Activated CD4-positive, alpha-beta memory T cell treated with anti-CD3 and anti-CD28 coated beads for 36 hours (primary cell): ENCODE data around the gene NRCAM. TPM values are rescaled to one million over a fixed set of nuclear protein-coding genes. Genes with fewer than 3 reads are reported as not detected.

Source experiments
- CTCF ChIA-PET: fragments of 350-600 bp; sonication (Branson Sonifier 250); formaldehyde crosslinking; loops from one replicate; lab custom pipeline; 2021; ENCODE audit warnings: antibody characterized with exemption, inconsistent platforms; lab: Charles Lee
- POLR2A ChIA-PET: fragments of 350-600 bp; sonication (Branson Sonifier 250); formaldehyde crosslinking; loops from one replicate; lab custom pipeline; 2021; ENCODE audit warnings: antibody characterized with exemption; lab: Charles Lee
- DNase-seq: peaks from one replicate; pipeline ENCODE4 v3.0.0-alpha.2; 2020
- H3K27ac Mint-ChIP-seq: one replicate; pipeline ENCODE4 v1.8.0; 2021; ENCODE audit warnings: mixed read lengths
- H3K27me3 Mint-ChIP-seq: one replicate; pipeline ENCODE4 v1.8.0; 2021; ENCODE audit warnings: mixed read lengths
- H3K36me3 Mint-ChIP-seq: one replicate; pipeline ENCODE4 v1.8.0; 2021; ENCODE audit warnings: mixed read lengths
- H3K4me1 Mint-ChIP-seq: one replicate; pipeline ENCODE4 v1.8.0; 2021; ENCODE audit warnings: low read depth, mixed read lengths
- H3K4me3 Mint-ChIP-seq: one replicate; pipeline ENCODE4 v1.8.0; 2021; ENCODE audit warnings: mild to moderate bottlenecking, mixed read lengths
- H3K9me3 Mint-ChIP-seq: one replicate; pipeline ENCODE4 v1.8.0; 2021; ENCODE audit warnings: mixed read lengths
- intact Hi-C: fragments of 100-400 bp; cut with micrococcal nuclease; formaldehyde crosslinking; loops from one replicate; pipeline ENCODE4 v1.15.1; 2023
- total RNA-seq, 2 experiments: library from RNA; stranded (reverse); gene quantifications; one replicate each; pipeline ENCODE4 v1.2.3, GENCODE V29; 2021

NRCAM gene
- total RNA-seq, 2 experiments from 2014 or later = 0.14 TPM; not detected in 1

DNA sequence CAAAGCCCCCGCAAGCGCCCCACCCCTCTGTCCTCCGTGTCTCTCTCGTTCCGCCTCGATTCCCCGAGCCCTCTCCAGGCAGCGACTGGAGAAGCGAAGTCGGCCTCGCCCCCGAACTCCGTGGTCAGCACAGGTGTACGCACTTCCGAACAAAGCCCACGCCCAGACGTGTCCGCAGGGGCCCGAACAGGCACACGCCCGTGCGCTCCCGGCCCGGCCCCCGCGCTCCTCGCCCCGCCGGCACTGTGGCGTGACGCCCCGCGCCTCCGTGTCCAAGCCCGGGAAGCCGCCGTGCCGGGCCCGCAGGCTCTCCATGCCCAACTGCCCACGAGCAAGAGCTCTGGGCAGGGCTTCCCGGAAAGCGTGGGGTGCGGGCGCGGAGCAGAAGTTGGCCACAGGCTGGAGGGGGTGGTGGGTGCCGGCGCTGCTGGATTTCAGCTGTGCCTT, 662 bp downstream of the NRCAM start:
- Mint-ChIP-seq H3K27me3 (peaks cover 52% of the 10 kb centered on the region), H3K9me3 (no peaks in the 10 kb centered on the region), H3K36me3 (no peaks in the 10 kb centered on the region)

DNA sequence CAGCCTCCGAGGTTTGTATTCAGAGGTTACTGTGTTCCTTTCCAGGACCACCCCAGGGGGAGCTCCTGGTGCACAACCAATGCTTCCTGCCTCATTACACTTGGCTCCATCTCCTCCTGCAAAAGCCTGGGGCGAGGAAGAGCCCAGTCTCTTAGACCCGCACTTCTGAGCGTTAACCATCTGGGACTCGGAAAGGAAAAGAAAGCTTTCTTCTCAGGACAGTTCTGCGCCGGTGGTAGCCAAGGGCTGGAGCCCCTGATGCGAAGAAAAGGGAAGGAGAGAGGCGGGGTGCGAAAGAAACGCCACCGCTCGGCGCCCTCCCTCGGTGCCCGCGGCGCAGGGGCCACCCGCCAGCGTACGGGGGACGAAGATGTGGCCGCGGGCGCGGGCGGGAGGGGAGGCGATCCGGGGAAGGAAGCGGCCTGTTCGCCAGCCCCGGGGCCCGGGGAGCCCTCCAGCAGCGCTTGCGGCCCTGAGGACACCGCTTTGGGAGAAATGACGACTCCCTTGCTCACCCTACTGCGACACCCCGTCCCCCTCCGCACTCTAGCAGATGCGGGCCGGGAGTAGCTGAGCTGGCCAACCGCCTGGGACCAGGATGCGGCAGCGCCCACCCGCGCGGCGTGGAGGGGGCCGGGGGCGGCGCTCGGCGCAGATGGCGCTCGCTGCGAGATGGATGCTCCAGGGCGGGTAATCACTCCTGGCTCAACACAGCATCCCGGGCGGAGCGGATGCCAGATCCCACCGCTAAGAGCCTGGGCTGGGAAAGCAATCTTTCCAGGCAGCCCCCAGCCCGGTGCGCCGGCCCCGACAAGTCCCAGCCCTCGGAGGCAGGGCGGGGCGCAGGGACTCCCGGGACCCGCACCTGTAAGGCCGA, 1.3 kb downstream of the NRCAM start:
- intact Hi-C loops = no loop called here
- POLR2A ChIA-PET = no interaction called here
- Mint-ChIP-seq H3K36me3 (no peaks in the 10 kb centered on the region), H3K27ac (no peak overlapping the region), H3K4me1 (peaks cover 6% of the 10 kb centered on the region), H3K9me3 (no peaks in the 10 kb centered on the region), H3K27me3 (peaks cover 53% of the 10 kb centered on the region), H3K4me3 (peak overlapping the region; percentile 45)
- peak; percentile 27 for DNase-seq
- CTCF ChIA-PET = interaction anchor here (2.9 kb wide), 1 partner anchor 42 kb away, joined by 15 read pairs; no protein-coding TSS in a partner anchor

More for the DNA sequence above, 662 bp downstream of the NRCAM start:
- ChIA-PET CTCF (interaction anchor here (1.0 kb wide), 1 partner anchor 275 kb away, joined by 3 read pairs; no protein-coding TSS in a partner anchor), POLR2A (interaction anchor here (0.8 kb wide), 1 partner anchor 70 kb away, joined by 3 read pairs; the partner anchor contains the start of gene PNPLA8)
- Mint-ChIP-seq H3K27ac (no peak overlapping the region), H3K4me3 (no peak overlapping the region), H3K4me1 (peaks cover 6% of the 10 kb centered on the region)
- intact Hi-C loops = no loop called here
- no peak for DNase-seq

DNA sequence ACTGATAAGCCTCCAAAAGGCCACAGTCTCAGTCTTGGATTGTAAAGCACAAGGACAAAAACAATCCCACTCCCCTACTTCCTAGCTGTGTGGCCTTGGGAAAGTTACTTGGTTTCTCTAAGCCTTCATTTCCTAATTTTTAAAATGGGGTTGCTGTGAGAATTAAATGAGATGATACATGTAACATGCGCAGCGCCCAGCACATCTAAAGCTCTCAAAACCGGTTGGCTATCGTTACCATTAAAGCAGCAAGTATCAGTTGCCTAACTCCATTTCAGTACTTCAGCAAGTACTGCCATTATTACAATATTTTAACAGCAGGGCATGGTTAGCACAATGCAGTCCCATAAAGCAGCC, 1.9 kb downstream of the NRCAM start:
- no peaks in the 10 kb centered on the region for H3K9me3 Mint-ChIP-seq
- peaks cover 54% of the 10 kb centered on the region for H3K27me3 Mint-ChIP-seq
- DNase-seq = no peak
- H3K27ac Mint-ChIP-seq = no peak overlapping the region
- no peak overlapping the region for H3K4me3 Mint-ChIP-seq
- H3K4me1 Mint-ChIP-seq = peaks cover 6% of the 10 kb centered on the region
- H3K36me3 Mint-ChIP-seq = no peaks in the 10 kb centered on the region
- intact Hi-C loops = no loop called here
- ChIA-PET CTCF (interaction anchor here (0.7 to 2.9 kb wide), 3 partner anchors 9 to 43 kb away, joined by 3 to 15 read pairs (median 3); no protein-coding TSS in a partner anchor), POLR2A (no interaction called here)

DNA sequence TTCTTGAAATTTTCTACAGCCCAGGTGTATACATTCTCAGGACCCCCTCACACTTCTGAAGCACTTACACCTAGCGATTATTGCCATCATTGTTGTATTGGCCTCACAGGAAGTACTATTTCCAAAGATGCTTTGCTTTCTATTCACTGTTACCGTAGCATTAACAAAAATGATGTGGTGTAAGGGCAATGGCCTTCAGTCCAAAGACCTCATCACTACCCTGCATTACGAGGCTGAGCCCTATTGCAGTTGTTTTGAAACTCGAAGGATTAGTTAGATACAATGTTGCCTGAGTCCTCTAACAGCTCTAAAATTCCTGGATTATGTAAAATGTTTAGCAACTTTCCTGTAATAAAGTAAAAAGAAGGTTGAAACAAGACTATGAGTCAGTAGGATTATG, 2.9 kb downstream of the NRCAM start:
- no peak for DNase-seq
- ChIA-PET POLR2A (no interaction called here), CTCF (interaction anchor here (0.6 to 2.9 kb wide), 4 partner anchors 10 to 1080 kb away, joined by 3 to 15 read pairs (median 4); no protein-coding TSS in a partner anchor)
- no peaks in the 10 kb centered on the region for H3K36me3 Mint-ChIP-seq
- H3K4me1 Mint-ChIP-seq = peaks cover 6% of the 10 kb centered on the region
- no peak overlapping the region for H3K4me3 Mint-ChIP-seq
- intact Hi-C loops = no loop called here
- H3K27me3 Mint-ChIP-seq = peaks cover 55% of the 10 kb centered on the region
- H3K9me3 Mint-ChIP-seq = no peaks in the 10 kb centered on the region
- H3K27ac Mint-ChIP-seq = no peak overlapping the region

DNA sequence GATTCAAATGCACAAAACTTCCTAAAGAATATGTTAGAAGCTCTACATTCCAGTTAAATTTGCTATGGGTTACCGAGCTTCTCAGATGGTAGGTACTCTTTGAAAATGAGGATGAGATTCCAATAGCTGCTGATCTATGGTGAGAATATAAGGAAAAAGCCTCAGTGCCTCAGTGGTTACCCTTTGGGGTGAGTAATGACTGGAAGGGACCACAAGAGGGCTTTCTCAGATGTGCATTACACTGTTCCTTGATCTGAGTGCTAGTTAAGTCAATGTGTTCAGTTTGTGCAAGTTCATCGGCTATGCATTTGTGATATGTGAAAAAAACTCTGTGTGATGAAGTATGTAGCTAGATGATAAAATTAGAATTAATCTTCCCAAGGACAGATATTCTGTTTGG, 3.5 kb downstream of the NRCAM start:
- no peak overlapping the region for H3K4me3 Mint-ChIP-seq
- no peaks in the 10 kb centered on the region for H3K36me3 Mint-ChIP-seq
- intact Hi-C loops = loop anchor here (1.0 kb wide), 1 partner anchor 45 kb away; no protein-coding TSS in a partner anchor
- peaks cover 52% of the 10 kb centered on the region for H3K27me3 Mint-ChIP-seq
- H3K27ac Mint-ChIP-seq = no peak overlapping the region
- peaks cover 6% of the 10 kb centered on the region for H3K4me1 Mint-ChIP-seq
- POLR2A ChIA-PET = no interaction called here
- no peaks in the 10 kb centered on the region for H3K9me3 Mint-ChIP-seq
- DNase-seq = no peak
- CTCF ChIA-PET = interaction anchor here (0.6 to 2.9 kb wide), 4 partner anchors 44 to 1079 kb away, joined by 3 to 15 read pairs (median 4); no protein-coding TSS in a partner anchor

DNA sequence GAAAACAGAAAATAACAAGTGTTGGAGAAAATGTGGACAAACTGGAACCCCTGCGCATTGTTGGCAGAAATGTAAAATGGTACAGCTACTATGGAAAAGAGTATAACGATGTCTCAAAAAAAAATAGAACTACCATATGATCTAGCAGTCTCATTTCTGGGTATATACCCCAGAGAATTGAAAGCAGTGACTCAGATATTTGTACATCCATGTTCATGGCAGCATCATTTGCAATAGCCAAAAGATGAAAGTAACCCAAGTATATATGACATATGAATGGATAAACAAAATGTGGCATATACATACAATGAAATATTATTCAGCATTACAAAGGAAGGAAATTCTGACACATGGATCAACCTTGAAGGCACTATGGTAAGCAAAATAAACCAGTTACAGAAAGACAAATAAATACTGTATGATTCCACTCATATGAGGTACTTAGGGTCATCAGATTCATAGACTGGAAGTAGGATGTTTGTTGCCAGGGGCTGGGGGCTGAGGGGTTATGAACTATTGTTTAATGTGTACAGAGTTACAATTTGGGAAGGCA, 4.9 kb downstream of the NRCAM start:
- DNase-seq = no peak
- H3K27me3 Mint-ChIP-seq = peaks cover 42% of the 10 kb centered on the region
- ChIA-PET POLR2A (no interaction called here), CTCF (no interaction called here)
- no peaks in the 10 kb centered on the region for H3K9me3 Mint-ChIP-seq
- H3K4me1 Mint-ChIP-seq = no peaks in the 10 kb centered on the region
- H3K27ac Mint-ChIP-seq = no peak overlapping the region
- intact Hi-C loops = no loop called here
- no peaks in the 10 kb centered on the region for H3K36me3 Mint-ChIP-seq
- no peak overlapping the region for H3K4me3 Mint-ChIP-seq

DNA sequence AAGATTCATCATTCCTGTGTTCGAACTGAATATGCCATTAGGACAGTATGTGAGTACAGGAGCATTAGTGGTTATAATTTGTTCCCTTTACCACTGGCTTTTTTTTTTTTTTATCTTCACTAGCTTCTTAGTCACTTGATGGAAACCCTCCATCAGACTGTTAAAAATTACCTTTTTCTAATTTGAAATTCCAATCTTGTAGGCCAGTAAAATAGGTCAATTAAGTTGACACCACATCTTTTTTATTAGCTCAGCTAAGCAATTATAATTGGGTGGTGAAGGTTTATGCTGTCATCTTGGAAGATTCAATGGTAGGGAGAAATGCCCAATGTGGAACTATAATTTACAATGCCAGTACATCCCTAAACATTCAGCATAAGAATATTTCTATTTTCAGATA, 6.1 kb downstream of the NRCAM start:
- H3K4me3 Mint-ChIP-seq = no peak overlapping the region
- no peak overlapping the region for H3K27ac Mint-ChIP-seq
- no peak for DNase-seq
- peaks cover 40% of the 10 kb centered on the region for H3K27me3 Mint-ChIP-seq
- ChIA-PET POLR2A (no interaction called here), CTCF (interaction anchor here (1.3 kb wide), 1 partner anchor 47 kb away, joined by 3 read pairs; no protein-coding TSS in a partner anchor)
- H3K9me3 Mint-ChIP-seq = no peaks in the 10 kb centered on the region
- intact Hi-C loops = no loop called here
- H3K4me1 Mint-ChIP-seq = no peaks in the 10 kb centered on the region
- no peaks in the 10 kb centered on the region for H3K36me3 Mint-ChIP-seq

DNA sequence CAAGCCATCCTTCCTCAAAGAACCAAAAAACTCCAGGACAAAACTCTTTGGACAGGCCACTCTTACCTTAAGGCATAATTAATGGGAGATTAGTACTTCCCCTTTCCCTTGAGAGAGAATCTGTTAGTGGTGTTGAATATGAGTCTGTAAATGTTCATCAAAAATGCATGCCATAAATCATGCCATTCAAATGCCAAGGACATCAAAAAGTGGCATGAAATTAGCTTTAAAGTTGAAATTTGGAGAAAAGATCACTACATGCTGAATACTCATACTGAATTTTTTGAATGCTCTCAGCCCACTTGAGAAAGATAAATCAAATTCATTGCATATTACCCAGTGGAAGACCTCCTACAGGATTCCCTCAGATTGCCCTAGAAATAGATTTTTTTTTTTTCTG, 6.7 kb downstream of the NRCAM start:
- POLR2A ChIA-PET = no interaction called here
- DNase-seq = no peak
- no peaks in the 10 kb centered on the region for H3K4me1 Mint-ChIP-seq
- intact Hi-C loops = no loop called here
- H3K27ac Mint-ChIP-seq = no peak overlapping the region
- peaks cover 38% of the 10 kb centered on the region for H3K27me3 Mint-ChIP-seq
- no peaks in the 10 kb centered on the region for H3K9me3 Mint-ChIP-seq
- H3K36me3 Mint-ChIP-seq = no peaks in the 10 kb centered on the region
- no peak overlapping the region for H3K4me3 Mint-ChIP-seq
- CTCF ChIA-PET = interaction anchor here (1.0 to 1.3 kb wide), 2 partner anchors 47 to 270 kb away, joined by 3 read pairs; no protein-coding TSS in a partner anchor

DNA sequence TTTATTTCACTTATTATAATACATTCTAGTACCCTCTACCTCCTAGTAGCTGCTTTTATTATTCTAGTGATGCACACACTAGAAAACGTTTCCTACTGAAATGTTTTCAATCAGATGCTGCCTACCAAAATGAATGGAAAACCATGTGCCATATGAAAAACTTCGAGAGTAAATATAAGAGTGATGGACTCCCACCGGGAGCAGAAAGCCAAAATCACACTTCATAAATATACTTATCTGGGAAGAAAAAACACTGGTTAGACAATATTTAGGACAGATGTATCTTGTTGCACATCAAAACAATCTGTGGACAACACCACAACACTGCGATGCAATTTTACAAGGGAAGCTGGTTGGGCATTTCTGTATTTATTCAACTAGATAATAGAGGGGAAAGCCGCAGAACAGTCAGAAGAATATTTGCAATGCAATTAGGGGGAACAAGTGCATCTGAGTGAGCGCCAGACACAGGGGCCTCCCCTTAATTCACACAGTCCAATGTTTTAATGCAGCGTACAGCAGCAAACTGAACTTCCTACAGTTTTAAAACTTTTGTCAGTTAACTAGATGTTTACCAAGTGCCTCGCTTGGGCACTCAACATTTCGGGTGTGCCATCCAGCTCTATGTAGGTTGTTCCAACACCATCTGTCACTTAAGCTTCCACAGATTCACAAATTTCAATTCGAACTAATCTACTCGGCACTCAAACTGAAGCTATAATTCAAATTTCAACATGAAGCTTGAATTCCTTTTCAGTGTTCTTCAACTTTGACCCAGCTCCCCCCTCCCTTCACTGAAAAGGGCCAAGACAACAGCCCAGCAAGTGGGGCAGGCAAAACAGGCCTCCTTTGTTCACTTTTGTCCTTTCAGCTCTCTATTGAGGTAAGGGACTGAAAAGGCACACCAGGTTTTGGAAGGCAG, 7.4 kb downstream of the NRCAM start:
- Mint-ChIP-seq H3K4me3 (no peak overlapping the region), H3K4me1 (no peaks in the 10 kb centered on the region), H3K36me3 (no peaks in the 10 kb centered on the region), H3K27ac (no peak overlapping the region), H3K9me3 (no peaks in the 10 kb centered on the region), H3K27me3 (peaks cover 32% of the 10 kb centered on the region)
- ChIA-PET CTCF (interaction anchor here (0.6 to 1.3 kb wide), 3 partner anchors 48 to 270 kb away, joined by 3 to 4 read pairs (median 3); no protein-coding TSS in a partner anchor), POLR2A (no interaction called here)
- no peak for DNase-seq
- intact Hi-C loops = no loop called here

DNA sequence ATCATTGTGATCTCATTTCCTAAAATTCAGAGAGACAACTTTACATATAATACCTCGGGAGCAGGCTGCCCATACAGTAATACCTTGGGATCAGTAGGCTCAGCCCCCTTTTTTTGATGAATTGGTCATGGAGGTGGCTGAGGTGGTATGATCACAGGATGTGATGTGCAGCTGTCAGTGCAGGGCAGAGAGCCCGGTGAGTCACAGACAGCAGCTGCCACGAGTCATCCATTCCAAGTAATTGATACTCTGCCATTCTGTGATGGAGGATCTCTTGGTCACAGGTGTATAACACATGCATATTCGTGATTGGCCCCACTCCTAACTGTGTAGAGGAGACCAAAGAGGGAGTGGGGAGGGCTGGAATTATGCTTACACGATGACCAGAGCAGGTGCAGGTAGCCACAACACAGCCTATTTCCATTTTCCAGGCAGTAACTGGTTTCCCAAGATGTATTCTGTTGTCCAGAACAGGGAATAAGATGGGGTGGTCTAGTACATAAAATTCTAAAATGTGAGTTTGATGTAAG, 14.1 kb downstream of the NRCAM start:
- Mint-ChIP-seq H3K36me3 (no peaks in the 10 kb centered on the region), H3K4me3 (no peak overlapping the region), H3K4me1 (no peaks in the 10 kb centered on the region), H3K27me3 (peaks cover 4% of the 10 kb centered on the region), H3K9me3 (no peaks in the 10 kb centered on the region), H3K27ac (no peak overlapping the region)
- ChIA-PET POLR2A (no interaction called here), CTCF (interaction anchor here (1.2 kb wide), 1 partner anchor 12 kb away, joined by 3 read pairs; no protein-coding TSS in a partner anchor)
- intact Hi-C loops = no loop called here
- DNase-seq = peak; percentile 51

DNA sequence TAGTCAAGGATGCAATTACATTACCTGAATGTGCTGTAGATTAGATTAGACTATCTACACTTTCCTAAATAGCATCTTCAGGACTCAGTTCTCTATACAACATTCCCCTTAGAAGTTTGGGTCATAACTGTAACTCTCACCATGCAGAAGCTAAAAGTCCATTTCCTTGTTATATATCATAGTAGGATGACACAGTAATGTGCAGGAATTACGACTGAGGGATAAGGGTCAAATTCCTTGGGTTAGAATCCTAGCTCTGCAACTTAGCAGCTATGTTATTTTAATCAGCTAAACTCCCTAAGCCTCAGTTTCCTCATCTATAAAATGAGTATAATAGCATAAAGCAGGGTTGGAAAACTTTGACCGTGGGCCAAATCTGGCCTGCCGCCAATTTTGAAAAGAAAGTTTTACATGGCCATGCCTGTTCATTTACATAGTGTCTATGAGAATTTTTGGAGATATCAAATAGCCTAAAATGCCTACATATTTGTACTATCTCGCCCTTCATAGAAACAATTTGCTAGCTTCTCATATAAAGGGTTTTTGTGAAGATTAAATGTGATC, 14.8 kb downstream of the NRCAM start:
- ChIA-PET CTCF (no interaction called here), POLR2A (no interaction called here)

More for the DNA sequence above, 14.8 kb downstream of the NRCAM start:
- intact Hi-C loops = no loop called here
- DNase-seq = no peak
- Mint-ChIP-seq H3K4me3 (no peak overlapping the region), H3K4me1 (no peaks in the 10 kb centered on the region), H3K36me3 (no peaks in the 10 kb centered on the region), H3K27me3 (peaks cover 6% of the 10 kb centered on the region), H3K27ac (no peak overlapping the region), H3K9me3 (no peaks in the 10 kb centered on the region)
